Liver (tissue), 3 donors: ENCODE data around the gene PSG6.
"Not testable (repeated sequence)": the region's sequence is repeated elsewhere in the genome, so short reads cannot be mapped to it uniquely, and the experiment has no call there.

Experiments used
- JUND ChIP-seq, 2 donors: IDR thresholded peaks; 2 replicates each; pipeline ENCODE4 v1.6.1; 2016; ENCODE audit warnings: antibody characterized with exemption in 2 of 2
- TF ChIP-seq, protein P1 (sequence below): fragments of 150-350 bp; IDR thresholded peaks from 2 replicates; pipeline ENCODE4 v1.5.1; 2017; ENCODE audit warnings: improper control_type of control experiment, low read depth, low read length; ENCODE audit not compliant: missing input control
- TF ChIP-seq, protein P2 (sequence below): IDR thresholded peaks from 2 replicates; pipeline ENCODE4 v1.6.1; 2016; ENCODE audit warnings: antibody characterized with exemption, mild to moderate bottlenecking
- donor health status: healthy.
- donor health status: healthy.

DNA sequence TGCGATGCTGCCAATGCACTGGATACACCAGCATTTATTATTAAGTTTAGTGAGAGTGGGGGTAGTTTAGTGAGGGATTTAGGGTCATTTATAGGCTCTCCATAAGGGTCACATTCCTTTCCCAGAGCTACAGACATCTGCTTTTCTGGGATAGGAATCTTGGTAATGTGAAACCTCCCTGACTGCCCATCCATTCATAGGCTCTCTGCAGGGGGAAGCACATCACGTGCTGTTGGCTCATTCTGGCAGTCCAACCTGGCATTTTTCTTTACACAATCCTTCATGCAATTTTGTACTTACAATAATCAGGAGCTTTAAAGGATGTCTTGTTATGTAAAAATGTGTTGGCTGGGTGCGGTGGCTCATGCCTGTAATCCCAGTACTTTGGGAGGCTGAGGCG, 17.1 kb downstream of the PSG6 start:
- TF ChIP-seq, protein P1, sequence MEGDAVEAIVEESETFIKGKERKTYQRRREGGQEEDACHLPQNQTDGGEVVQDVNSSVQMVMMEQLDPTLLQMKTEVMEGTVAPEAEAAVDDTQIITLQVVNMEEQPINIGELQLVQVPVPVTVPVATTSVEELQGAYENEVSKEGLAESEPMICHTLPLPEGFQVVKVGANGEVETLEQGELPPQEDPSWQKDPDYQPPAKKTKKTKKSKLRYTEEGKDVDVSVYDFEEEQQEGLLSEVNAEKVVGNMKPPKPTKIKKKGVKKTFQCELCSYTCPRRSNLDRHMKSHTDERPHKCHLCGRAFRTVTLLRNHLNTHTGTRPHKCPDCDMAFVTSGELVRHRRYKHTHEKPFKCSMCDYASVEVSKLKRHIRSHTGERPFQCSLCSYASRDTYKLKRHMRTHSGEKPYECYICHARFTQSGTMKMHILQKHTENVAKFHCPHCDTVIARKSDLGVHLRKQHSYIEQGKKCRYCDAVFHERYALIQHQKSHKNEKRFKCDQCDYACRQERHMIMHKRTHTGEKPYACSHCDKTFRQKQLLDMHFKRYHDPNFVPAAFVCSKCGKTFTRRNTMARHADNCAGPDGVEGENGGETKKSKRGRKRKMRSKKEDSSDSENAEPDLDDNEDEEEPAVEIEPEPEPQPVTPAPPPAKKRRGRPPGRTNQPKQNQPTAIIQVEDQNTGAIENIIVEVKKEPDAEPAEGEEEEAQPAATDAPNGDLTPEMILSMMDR: not testable (repeated sequence)
- TF ChIP-seq, protein P2, sequence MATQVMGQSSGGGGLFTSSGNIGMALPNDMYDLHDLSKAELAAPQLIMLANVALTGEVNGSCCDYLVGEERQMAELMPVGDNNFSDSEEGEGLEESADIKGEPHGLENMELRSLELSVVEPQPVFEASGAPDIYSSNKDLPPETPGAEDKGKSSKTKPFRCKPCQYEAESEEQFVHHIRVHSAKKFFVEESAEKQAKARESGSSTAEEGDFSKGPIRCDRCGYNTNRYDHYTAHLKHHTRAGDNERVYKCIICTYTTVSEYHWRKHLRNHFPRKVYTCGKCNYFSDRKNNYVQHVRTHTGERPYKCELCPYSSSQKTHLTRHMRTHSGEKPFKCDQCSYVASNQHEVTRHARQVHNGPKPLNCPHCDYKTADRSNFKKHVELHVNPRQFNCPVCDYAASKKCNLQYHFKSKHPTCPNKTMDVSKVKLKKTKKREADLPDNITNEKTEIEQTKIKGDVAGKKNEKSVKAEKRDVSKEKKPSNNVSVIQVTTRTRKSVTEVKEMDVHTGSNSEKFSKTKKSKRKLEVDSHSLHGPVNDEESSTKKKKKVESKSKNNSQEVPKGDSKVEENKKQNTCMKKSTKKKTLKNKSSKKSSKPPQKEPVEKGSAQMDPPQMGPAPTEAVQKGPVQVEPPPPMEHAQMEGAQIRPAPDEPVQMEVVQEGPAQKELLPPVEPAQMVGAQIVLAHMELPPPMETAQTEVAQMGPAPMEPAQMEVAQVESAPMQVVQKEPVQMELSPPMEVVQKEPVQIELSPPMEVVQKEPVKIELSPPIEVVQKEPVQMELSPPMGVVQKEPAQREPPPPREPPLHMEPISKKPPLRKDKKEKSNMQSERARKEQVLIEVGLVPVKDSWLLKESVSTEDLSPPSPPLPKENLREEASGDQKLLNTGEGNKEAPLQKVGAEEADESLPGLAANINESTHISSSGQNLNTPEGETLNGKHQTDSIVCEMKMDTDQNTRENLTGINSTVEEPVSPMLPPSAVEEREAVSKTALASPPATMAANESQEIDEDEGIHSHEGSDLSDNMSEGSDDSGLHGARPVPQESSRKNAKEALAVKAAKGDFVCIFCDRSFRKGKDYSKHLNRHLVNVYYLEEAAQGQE: not testable (repeated sequence)
- TF ChIP-seq JUND (IDR thresholded peaks at IDR 0.05): not testable (repeated sequence)
